GDM1 (cell line): ENCODE data around the gene RPS8.
"Not testable (repeated sequence)": the region's sequence is repeated elsewhere in the genome, so short reads cannot be mapped to it uniquely, and the experiment has no call there.

Experiments used
- DNase-seq: peaks from one replicate; lab custom pipeline; 2025; lab: John Stamatoyannopoulos, UW

Gene RPS8

GRCh38 chr1:44783697-44784093 is 8.4 kb downstream of the RPS8 start:
- DNase-seq = no peak

GRCh38 chr1:44784094-44785028 is 9.0 kb downstream of the RPS8 start:
- DNase-seq = no peak

- DNase-seq = no peak
These were observed 9.7 kb downstream of the RPS8 start for GRCh38 chr1:44785029-44785380.

GRCh38 chr1:44785501-44786137 is 10.3 kb downstream of the RPS8 start:
- no peak for DNase-seq

- DNase-seq = peak; percentile 9
These were observed 10.9 kb downstream of the RPS8 start for GRCh38 chr1:44786138-44786840.

- DNase-seq = no peak
These were observed 11.6 kb downstream of the RPS8 start for GRCh38 chr1:44786841-44787426.

- DNase-seq = no peak
These were observed 12.2 kb downstream of the RPS8 start for GRCh38 chr1:44787506-44787905.

- no peak for DNase-seq
These were observed 12.9 kb downstream of the RPS8 start, which contains the start of gene BEST4 for GRCh38 chr1:44788120-44788860. TSS of gene BEST4 (minus strand) at chr1:44788170. CDS start at chr1:44787705, 465 bp downstream.

GRCh38 chr1:44790968-44791801 is 15.8 kb downstream of the RPS8 start:
- DNase-seq = no peak

GRCh38 chr1:44792736-44793502 is 17.6 kb downstream of the RPS8 start:
- no peak for DNase-seq

- not testable (repeated sequence) for DNase-seq
These were observed 22.5 kb downstream of the RPS8 start for GRCh38 chr1:44797886-44798285.

- DNase-seq = no peak
These were observed 23.4 kb downstream of the RPS8 start for GRCh38 chr1:44798481-44799365.

- peak; percentile 96 for DNase-seq
These were observed 24.6 kb downstream of the RPS8 start, which contains the start of gene PLK3 for GRCh38 chr1:44799770-44800584. TSS of gene PLK3 (plus strand) at chr1:44800377. CDS start at chr1:44800464, 87 bp downstream.

- DNase-seq = no peak
These were observed 26.4 kb downstream of the RPS8 start for GRCh38 chr1:44801491-44802305.

- no peak for DNase-seq
These were observed 27.1 kb downstream of the RPS8 start for GRCh38 chr1:44802306-44803061.

- DNase-seq = no peak
These were observed 27.6 kb downstream of the RPS8 start for GRCh38 chr1:44803062-44803311.
